K562 (cell line): ENCODE data around the gene MSTO1. TPM values are rescaled to one million over a fixed set of nuclear protein-coding genes. Genes with fewer than 3 reads are reported as not detected.
"Not testable (repeated sequence)": the region's sequence is repeated elsewhere in the genome, so short reads cannot be mapped to it uniquely, and the experiment has no call there.

Source experiments
- ATAC-seq: fragments of 200-7000 bp; cut with Tn5 transposase; 3 replicates; pipeline ENCODE4 v1.9.1; 2020; ENCODE audit warnings: moderate library complexity
- BruUV-seq: library from RNA; stranded (reverse); fragments of 400-500 nt; replicated peaks from 2 replicates; lab custom pipeline; 2021; lab: Mats Ljungman, UMichigan
- CTCF ChIA-PET: fragments of 300-600 bp; formaldehyde crosslinking; extraction: SDS; loops from one replicate; lab custom pipeline; 2021; ENCODE audit warnings: low intra/inter-chr PET ratio; lab: Yijun Ruan, JAX
- POLR2A ChIA-PET: fragments of 300-600, 350-650 bp; sonication (Branson Sonifier 250); formaldehyde crosslinking; extraction: SDS; loops from one replicate; lab custom pipeline; 2021; ENCODE audit warnings: antibody characterized with exemption, inconsistent platforms; lab: Yijun Ruan, JAX
- DNase-seq, 4 experiments: peaks; one replicate each; pipeline versions ENCODE4 v3.0.0 to v3.0.0-alpha.2; 2011 to 2018; ENCODE audit warnings: low spot score in 3 of 4, mixed read lengths in 3 of 4; ENCODE audit errors: extremely low read depth in 1 of 4
- FAIRE-seq: peaks from 2 replicates; lab custom pipeline; 2011; peaks lifted over from hg19 to GRCh38; lab: Jason Lieb, UNC
- H2AFZ ChIP-seq: 2 replicates; pipeline ENCODE4 v1.6.0; 2011; ENCODE audit warnings: low read depth, low read length, control low read depth, inconsistent platforms
- H3K27ac ChIP-seq: fragments of 200-600 bp; 3 replicates; pipeline ENCODE4 v1.8.0; 2011; ENCODE audit warnings: low read depth, mild to moderate bottlenecking, control low read depth, inconsistent platforms, low read length, moderate library complexity, mixed read lengths; ENCODE audit errors: extremely low read depth
- H3K27me3 ChIP-seq, 2 experiments: fragments of 300-600 bp in 1 of 2; 2 replicates in 1 of 2; 3 replicates in 1 of 2; pipeline versions ENCODE4 v1.6.0 to v1.8.0; 2011; ENCODE audit warnings: inconsistent platforms in 2 of 2, low read length in 2 of 2, mild to moderate bottlenecking in 1 of 2, mixed read lengths in 1 of 2, moderate library complexity in 1 of 2; ENCODE audit not compliant: control insufficient read depth in 2 of 2, insufficient read depth in 2 of 2
- H3K36me3 ChIP-seq: fragments of 300-600 bp; 3 replicates; pipeline ENCODE4 v1.8.0; 2011; ENCODE audit warnings: mild to moderate bottlenecking, low read length, inconsistent platforms; ENCODE audit not compliant: control insufficient read depth, insufficient read depth
- H3K4me1 ChIP-seq, 2 experiments: fragments of 200-600 bp in 1 of 2; replicated peaks in 1 of 2; 2 replicates in 1 of 2; 3 replicates in 1 of 2; pipeline versions ENCODE4 v1.5.1 to v1.8.0; 2011; ENCODE audit warnings: inconsistent platforms in 2 of 2, low read length in 2 of 2, mild to moderate bottlenecking in 1 of 2, mixed read lengths in 1 of 2, moderate library complexity in 1 of 2; ENCODE audit not compliant: control insufficient read depth in 2 of 2, insufficient read depth in 2 of 2
- H3K4me2 ChIP-seq: 2 replicates; pipeline ENCODE4 v1.6.1; 2011; ENCODE audit warnings: low read length, control low read depth, inconsistent platforms, mixed read lengths; ENCODE audit not compliant: insufficient read depth
- H3K4me3 ChIP-seq: fragments of 200-600 bp; sonication (generic), shearing (Covaris generic); 2 replicates; pipeline ENCODE4 v1.5.1; 2016; ENCODE audit warnings: control low read depth, inconsistent platforms
- H3K79me2 ChIP-seq: fragments of 200-600 bp; 3 replicates; pipeline ENCODE4 v1.8.0; 2011; ENCODE audit warnings: low read length, inconsistent platforms; ENCODE audit not compliant: control insufficient read depth, insufficient read depth
- H3K9ac ChIP-seq, 2 experiments: 2 replicates each; pipeline versions ENCODE4 v1.6.0 to v1.6.1; 2011; ENCODE audit warnings: low read depth in 2 of 2, low read length in 2 of 2, control low read depth in 1 of 2, inconsistent platforms in 1 of 2, mild to moderate bottlenecking in 1 of 2, mixed read lengths in 1 of 2; ENCODE audit not compliant: insufficient read depth in 1 of 2
- H3K9me1 ChIP-seq: one replicate; pipeline ENCODE4 v1.6.0; 2011; ENCODE audit warnings: inconsistent platforms, mild to moderate bottlenecking, low read length, moderate library complexity; ENCODE audit not compliant: control insufficient read depth, insufficient read depth
- H3K9me3 ChIP-seq: replicated peaks from 2 replicates; pipeline ENCODE4 v1.5.1; 2011; ENCODE audit warnings: low read depth, low read length, inconsistent platforms; ENCODE audit not compliant: control insufficient read depth, insufficient read depth
- H4K20me1 ChIP-seq: replicated peaks from 2 replicates; pipeline ENCODE4 v1.6.1; 2011; ENCODE audit warnings: low read length, inconsistent platforms, mixed read lengths; ENCODE audit not compliant: control insufficient read depth, insufficient read depth
- CBFB ChIP-seq: sonication (generic); formaldehyde crosslinking; IDR thresholded peaks from 2 replicates; pipeline ENCODE4 v1.4.0; 2020; ENCODE audit warnings: mild to moderate bottlenecking, missing genetic modification reagents
- MYC ChIP-seq, 2 experiments: fragments of 250-450 bp in 1 of 2; sonication (Bioruptor Pico) in 1 of 2; IDR thresholded peaks; 2 replicates each; pipeline versions ENCODE4 v1.5.1 to v1.6.1; 2012 to 2021; ENCODE audit warnings: low read depth in 2 of 2, borderline replicate concordance in 1 of 2, improper control_type of control experiment in 1 of 2, low read length in 1 of 2, mild to moderate bottlenecking in 1 of 2, moderate library complexity in 1 of 2
- WGBS: fragments of 100-300 bp; shearing (Covaris generic); methylation state at CpG from one replicate; pipeline ENCODE4 v1.1.6; 2016; ENCODE audit warnings: low coverage, mixed read lengths; ENCODE audit not compliant: insufficient coverage; ENCODE audit errors: missing lambda C conversion rate; 5-methylcytosine and 5-hydroxymethylcytosine counted together
- in situ Hi-C: fragments of 300-500 bp; cut with MboI; formaldehyde crosslinking; loops from 4 replicates; pipeline ENCODE4 v1.15.0; 2018; ENCODE audit warnings: inconsistent platforms, mixed read lengths
- intact Hi-C: fragments of 100-400 bp; cut with micrococcal nuclease; formaldehyde crosslinking; loops from 2 replicates; pipeline ENCODE4 v1.14.2; 2022
- polyA plus RNA-seq, 8 experiments: library from polyadenylated mRNA; depleted of rRNA in 4 of 8; stranded (reverse) in 5 of 8; unstranded in 3 of 8; fragments of >200 nt; fragmentation: Nextera tagmentation in 2 of 8; fragmentation: Illumina TruSeq in 1 of 8; extraction: Ambion mirVana in 2 of 8; extraction: Trizol in 1 of 8; gene quantifications; 2 replicates each; pipeline versions ENCODE4 v1.2.1 to v1.2.3, GENCODE V29; 2011 to 2014; ENCODE audit warnings: inconsistent platforms in 1 of 8, missing spikeins in 1 of 8
- total RNA-seq, 7 experiments: library from RNA; depleted of rRNA in 6 of 7; stranded (reverse); fragments of >200 nt in 6 of 7; fragmentation: Illumina TruSeq in 2 of 7; extraction: Trizol in 2 of 7; gene quantifications; 2 replicates each; pipeline versions ENCODE4 v1.2.1 to v1.2.3, GENCODE V29; 2011 to 2021; ENCODE audit warnings: low replicate concordance in 1 of 7
- TF ChIP-seq, protein P1 (sequence below): sonication (generic); IDR thresholded peaks from 2 replicates; pipeline ENCODE4 v1.6.1; 2016
- TF ChIP-seq, protein P2 (sequence below): fragments of 450-650 bp; IDR thresholded peaks from 2 replicates; pipeline ENCODE4 v1.6.1; 2016; ENCODE audit warnings: mild to moderate bottlenecking, moderate library complexity

Gene MSTO1
- total and polyA plus RNA-seq, 9 of the 15 experiments (the other 6 are each of a cell fraction or from before 2014, with no cell fraction given), result 18.8 to 71.1 (median 47.3) TPM

DNA sequence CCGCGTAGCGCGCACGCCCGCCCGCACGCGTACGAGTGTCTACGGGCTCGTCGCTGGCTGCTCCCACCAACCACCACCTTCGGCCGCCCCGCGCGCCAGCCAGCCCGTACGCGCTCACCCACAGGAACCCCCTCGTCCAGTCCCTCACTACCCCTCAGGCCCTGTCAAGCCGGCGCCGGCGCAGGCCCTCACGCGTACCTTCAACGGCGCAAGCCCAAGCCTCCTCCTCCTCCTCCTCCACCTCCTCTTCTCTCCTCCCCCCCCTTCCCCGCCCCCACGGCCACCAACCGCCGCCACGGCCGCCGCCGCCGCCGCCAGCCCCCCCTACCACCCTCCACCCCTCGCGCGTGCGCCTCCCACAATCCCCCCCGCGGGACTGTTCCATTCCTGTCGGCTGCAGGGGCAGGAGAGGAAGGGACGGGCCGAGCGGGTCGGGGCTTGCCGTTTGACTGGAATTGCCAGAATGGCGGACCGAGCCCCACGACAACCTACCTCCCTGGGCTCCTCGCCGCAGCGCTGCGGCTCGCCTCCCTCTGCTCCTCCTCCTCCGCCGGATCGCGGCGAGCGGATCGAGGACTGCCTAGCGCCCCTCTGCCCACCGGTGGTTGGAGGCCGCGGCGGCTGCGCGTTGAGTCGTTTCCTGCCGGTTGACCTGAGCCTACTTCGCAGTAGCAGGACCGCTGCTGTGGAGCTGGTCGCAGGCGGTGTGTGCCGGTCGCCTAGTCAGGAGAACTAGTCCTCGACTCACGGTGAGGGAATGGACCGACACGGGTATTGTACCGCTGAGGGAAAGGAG lies 47.2 kb upstream of the MSTO1 start, which contains the start of gene ASH1L (continued):
- TF ChIP-seq, protein P1, sequence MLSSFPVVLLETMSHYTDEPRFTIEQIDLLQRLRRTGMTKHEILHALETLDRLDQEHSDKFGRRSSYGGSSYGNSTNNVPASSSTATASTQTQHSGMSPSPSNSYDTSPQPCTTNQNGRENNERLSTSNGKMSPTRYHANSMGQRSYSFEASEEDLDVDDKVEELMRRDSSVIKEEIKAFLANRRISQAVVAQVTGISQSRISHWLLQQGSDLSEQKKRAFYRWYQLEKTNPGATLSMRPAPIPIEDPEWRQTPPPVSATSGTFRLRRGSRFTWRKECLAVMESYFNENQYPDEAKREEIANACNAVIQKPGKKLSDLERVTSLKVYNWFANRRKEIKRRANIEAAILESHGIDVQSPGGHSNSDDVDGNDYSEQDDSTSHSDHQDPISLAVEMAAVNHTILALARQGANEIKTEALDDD, result peak; percentile 88

DNA sequence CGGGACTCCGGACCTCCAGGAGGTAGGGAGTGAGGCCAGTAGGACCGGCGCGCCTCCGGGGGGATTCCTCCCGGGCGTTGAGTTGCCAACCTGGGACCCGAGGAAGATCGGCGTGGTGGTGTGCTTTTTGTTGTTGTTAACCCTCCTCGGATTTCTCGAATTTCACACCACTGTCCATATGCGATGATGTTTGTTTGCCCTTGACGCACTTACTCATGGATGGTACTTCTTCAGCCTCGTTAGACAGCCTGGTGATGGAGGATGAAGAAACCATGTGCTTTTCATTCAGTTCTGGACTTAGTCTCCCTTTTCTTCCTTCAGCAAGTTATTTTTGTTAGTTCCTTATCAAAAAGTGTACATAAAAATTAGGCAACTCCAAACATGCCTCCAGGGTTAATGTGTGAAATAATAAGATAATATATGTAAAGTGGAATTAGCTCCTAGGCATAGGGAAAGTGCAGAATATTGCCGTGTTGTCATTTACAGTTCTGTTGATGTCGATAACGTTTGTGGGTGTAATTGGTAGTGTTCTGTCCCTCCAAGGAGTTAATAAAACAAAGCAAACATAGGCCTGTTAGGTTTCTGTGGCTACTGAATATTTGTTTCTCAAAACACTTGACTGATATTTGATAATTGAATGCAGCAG lies 46.5 kb upstream of the MSTO1 start:
- H3K27me3 ChIP-seq; H3K9me1 ChIP-seq; CTCF ChIA-PET; in situ Hi-C loops; H3K9me3 ChIP-seq; intact Hi-C loops; H4K20me1 ChIP-seq; TF ChIP-seq MYC (CRISPR knock-in tag; IDR thresholded peaks at IDR 0.05; ENCODE audit: borderline replicate concordance, low read depth): not testable (repeated sequence)
- Histone ChIP-seq H2AFZ (peak overlapping the region; percentile 100), H3K79me2 (peaks cover 89% of the 10 kb centered on the region), H3K9ac (peak overlapping the region; percentile 99 to 100), H3K36me3 (peaks cover 32% of the 10 kb centered on the region; the same call in 2 of the 3 replicates), H3K4me2 (peak overlapping the region; percentile 97), H3K4me1 (peaks cover 2 to 11% of the 10 kb centered on the region in 2 experiments; a peak in 4 of 5 replicates), H3K27ac (peak overlapping the region; percentile 100), H3K4me3 (peak overlapping the region; percentile 98)
- POLR2A ChIA-PET, result interaction anchor here (0.6 to 3.1 kb wide), 9 partner anchors 9 to 1042 kb away, joined by 3 to 15 read pairs (median 3); partner anchors contain the start of gene RUSC1
- ATAC-seq (peak; percentile 1; the same call in 2 of the 3 replicates), DNase-seq (peak in 1 of 4 experiments; percentile 27), FAIRE-seq (peak; percentile 40)
- TSS peak; percentile 70 for BruUV-seq
- under 1% methylated on average over 19 of the region's 19 CpGs for WGBS
- TF ChIP-seq, protein P2, sequence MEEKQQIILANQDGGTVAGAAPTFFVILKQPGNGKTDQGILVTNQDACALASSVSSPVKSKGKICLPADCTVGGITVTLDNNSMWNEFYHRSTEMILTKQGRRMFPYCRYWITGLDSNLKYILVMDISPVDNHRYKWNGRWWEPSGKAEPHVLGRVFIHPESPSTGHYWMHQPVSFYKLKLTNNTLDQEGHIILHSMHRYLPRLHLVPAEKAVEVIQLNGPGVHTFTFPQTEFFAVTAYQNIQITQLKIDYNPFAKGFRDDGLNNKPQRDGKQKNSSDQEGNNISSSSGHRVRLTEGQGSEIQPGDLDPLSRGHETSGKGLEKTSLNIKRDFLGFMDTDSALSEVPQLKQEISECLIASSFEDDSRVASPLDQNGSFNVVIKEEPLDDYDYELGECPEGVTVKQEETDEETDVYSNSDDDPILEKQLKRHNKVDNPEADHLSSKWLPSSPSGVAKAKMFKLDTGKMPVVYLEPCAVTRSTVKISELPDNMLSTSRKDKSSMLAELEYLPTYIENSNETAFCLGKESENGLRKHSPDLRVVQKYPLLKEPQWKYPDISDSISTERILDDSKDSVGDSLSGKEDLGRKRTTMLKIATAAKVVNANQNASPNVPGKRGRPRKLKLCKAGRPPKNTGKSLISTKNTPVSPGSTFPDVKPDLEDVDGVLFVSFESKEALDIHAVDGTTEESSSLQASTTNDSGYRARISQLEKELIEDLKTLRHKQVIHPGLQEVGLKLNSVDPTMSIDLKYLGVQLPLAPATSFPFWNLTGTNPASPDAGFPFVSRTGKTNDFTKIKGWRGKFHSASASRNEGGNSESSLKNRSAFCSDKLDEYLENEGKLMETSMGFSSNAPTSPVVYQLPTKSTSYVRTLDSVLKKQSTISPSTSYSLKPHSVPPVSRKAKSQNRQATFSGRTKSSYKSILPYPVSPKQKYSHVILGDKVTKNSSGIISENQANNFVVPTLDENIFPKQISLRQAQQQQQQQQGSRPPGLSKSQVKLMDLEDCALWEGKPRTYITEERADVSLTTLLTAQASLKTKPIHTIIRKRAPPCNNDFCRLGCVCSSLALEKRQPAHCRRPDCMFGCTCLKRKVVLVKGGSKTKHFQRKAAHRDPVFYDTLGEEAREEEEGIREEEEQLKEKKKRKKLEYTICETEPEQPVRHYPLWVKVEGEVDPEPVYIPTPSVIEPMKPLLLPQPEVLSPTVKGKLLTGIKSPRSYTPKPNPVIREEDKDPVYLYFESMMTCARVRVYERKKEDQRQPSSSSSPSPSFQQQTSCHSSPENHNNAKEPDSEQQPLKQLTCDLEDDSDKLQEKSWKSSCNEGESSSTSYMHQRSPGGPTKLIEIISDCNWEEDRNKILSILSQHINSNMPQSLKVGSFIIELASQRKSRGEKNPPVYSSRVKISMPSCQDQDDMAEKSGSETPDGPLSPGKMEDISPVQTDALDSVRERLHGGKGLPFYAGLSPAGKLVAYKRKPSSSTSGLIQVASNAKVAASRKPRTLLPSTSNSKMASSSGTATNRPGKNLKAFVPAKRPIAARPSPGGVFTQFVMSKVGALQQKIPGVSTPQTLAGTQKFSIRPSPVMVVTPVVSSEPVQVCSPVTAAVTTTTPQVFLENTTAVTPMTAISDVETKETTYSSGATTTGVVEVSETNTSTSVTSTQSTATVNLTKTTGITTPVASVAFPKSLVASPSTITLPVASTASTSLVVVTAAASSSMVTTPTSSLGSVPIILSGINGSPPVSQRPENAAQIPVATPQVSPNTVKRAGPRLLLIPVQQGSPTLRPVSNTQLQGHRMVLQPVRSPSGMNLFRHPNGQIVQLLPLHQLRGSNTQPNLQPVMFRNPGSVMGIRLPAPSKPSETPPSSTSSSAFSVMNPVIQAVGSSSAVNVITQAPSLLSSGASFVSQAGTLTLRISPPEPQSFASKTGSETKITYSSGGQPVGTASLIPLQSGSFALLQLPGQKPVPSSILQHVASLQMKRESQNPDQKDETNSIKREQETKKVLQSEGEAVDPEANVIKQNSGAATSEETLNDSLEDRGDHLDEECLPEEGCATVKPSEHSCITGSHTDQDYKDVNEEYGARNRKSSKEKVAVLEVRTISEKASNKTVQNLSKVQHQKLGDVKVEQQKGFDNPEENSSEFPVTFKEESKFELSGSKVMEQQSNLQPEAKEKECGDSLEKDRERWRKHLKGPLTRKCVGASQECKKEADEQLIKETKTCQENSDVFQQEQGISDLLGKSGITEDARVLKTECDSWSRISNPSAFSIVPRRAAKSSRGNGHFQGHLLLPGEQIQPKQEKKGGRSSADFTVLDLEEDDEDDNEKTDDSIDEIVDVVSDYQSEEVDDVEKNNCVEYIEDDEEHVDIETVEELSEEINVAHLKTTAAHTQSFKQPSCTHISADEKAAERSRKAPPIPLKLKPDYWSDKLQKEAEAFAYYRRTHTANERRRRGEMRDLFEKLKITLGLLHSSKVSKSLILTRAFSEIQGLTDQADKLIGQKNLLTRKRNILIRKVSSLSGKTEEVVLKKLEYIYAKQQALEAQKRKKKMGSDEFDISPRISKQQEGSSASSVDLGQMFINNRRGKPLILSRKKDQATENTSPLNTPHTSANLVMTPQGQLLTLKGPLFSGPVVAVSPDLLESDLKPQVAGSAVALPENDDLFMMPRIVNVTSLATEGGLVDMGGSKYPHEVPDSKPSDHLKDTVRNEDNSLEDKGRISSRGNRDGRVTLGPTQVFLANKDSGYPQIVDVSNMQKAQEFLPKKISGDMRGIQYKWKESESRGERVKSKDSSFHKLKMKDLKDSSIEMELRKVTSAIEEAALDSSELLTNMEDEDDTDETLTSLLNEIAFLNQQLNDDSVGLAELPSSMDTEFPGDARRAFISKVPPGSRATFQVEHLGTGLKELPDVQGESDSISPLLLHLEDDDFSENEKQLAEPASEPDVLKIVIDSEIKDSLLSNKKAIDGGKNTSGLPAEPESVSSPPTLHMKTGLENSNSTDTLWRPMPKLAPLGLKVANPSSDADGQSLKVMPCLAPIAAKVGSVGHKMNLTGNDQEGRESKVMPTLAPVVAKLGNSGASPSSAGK, result 0 out of 2 replicates have a peak, but pooled peaks have one; percentile 1
- TF ChIP-seq MYC (IDR thresholded peaks at IDR 0.05; ENCODE audit: low read depth, low read length) (peak; percentile 39; the same call in 1 of the 2 replicates), CBFB (CRISPR knock-in tag) (peak; percentile 88; the same call in 1 of the 2 replicates)
